Raji (cell line): ENCODE data around the gene DYNC1H1.

Experiments used
- POLR2A ChIP-seq: IDR thresholded peaks from 2 replicates; pipeline ENCODE4 v1.6.1; 2011; ENCODE audit warnings: low read depth, low read length, control low read depth; ENCODE audit not compliant: insufficient read depth

The DYNC1H1 gene

GRCh38 chr14:102026934-102027333 lies 62.6 kb downstream of the DYNC1H1 start:
- no peak for TF ChIP-seq POLR2A

GRCh38 chr14:102027951-102028350 lies 63.6 kb downstream of the DYNC1H1 start:
- TF ChIP-seq POLR2A, result no peak

- no peak for TF ChIP-seq POLR2A
Measured at GRCh38 chr14:102028733-102029132, 64.4 kb downstream of the DYNC1H1 start.

- no peak for TF ChIP-seq POLR2A
Measured at GRCh38 chr14:102029956-102030355, 65.6 kb downstream of the DYNC1H1 start.

GRCh38 chr14:102033241-102033640 lies 68.9 kb downstream of the DYNC1H1 start:
- TF ChIP-seq POLR2A, result no peak

GRCh38 chr14:102034301-102034700 lies 69.9 kb downstream of the DYNC1H1 start:
- no peak for TF ChIP-seq POLR2A

GRCh38 chr14:102035914-102036313 lies 71.5 kb downstream of the DYNC1H1 start:
- no peak for TF ChIP-seq POLR2A

GRCh38 chr14:102037686-102038085 lies 73.3 kb downstream of the DYNC1H1 start:
- TF ChIP-seq POLR2A, result no peak

- TF ChIP-seq POLR2A, result no peak
Measured at GRCh38 chr14:102039157-102039556, 74.8 kb downstream of the DYNC1H1 start.

- TF ChIP-seq POLR2A, result no peak
Measured at GRCh38 chr14:102040153-102040552, 75.8 kb downstream of the DYNC1H1 start.

- TF ChIP-seq POLR2A, result no peak
Measured at GRCh38 chr14:102042699-102043098, 78.3 kb downstream of the DYNC1H1 start.

- no peak for TF ChIP-seq POLR2A
Measured at GRCh38 chr14:102043251-102044025, 79.1 kb downstream of the DYNC1H1 start.

- no peak for TF ChIP-seq POLR2A
Measured at GRCh38 chr14:102044566-102044965, 80.2 kb downstream of the DYNC1H1 start.

- TF ChIP-seq POLR2A, result no peak
Measured at GRCh38 chr14:102046337-102047278, 82.2 kb downstream of the DYNC1H1 start.

GRCh38 chr14:102047808-102048540 lies 83.6 kb downstream of the DYNC1H1 start:
- no peak for TF ChIP-seq POLR2A

GRCh38 chr14:102049258-102050025 lies 85.1 kb downstream of the DYNC1H1 start:
- no peak for TF ChIP-seq POLR2A
